NCI-H1436 treated with DMSO at 0.1 percent for 48 hours (cell line): ENCODE results near the gene DTNBP1.

Experiments used
- DNase-seq: peaks from one replicate; lab custom pipeline; 2025; lab: John Stamatoyannopoulos, UW

Gene DTNBP1

GRCh38 chr6:15588971-15589634 lies 73.7 kb downstream of the DTNBP1 start:
- DNase-seq = no peak

- no peak for DNase-seq
Measured at GRCh38 chr6:15586503-15586902, 76.3 kb downstream of the DTNBP1 start.

GRCh38 chr6:15585760-15586214 lies 77.0 kb downstream of the DTNBP1 start:
- DNase-seq = no peak

- DNase-seq = no peak
Measured at GRCh38 chr6:15582499-15582898, 80.3 kb downstream of the DTNBP1 start.

GRCh38 chr6:15581751-15582150 lies 81.1 kb downstream of the DTNBP1 start:
- no peak for DNase-seq

GRCh38 chr6:15580326-15580725 lies 82.5 kb downstream of the DTNBP1 start:
- no peak for DNase-seq

- no peak for DNase-seq
Measured at GRCh38 chr6:15578716-15579391, 84.0 kb downstream of the DTNBP1 start.

GRCh38 chr6:15577550-15578171 lies 85.2 kb downstream of the DTNBP1 start:
- DNase-seq = no peak

GRCh38 chr6:15577106-15577505 lies 85.7 kb downstream of the DTNBP1 start:
- DNase-seq = no peak

- no peak for DNase-seq
Measured at GRCh38 chr6:15575357-15576033, 87.3 kb downstream of the DTNBP1 start.

GRCh38 chr6:15574486-15574885 lies 88.3 kb downstream of the DTNBP1 start:
- no peak for DNase-seq

- no peak for DNase-seq
Measured at GRCh38 chr6:15574023-15574422, 88.8 kb downstream of the DTNBP1 start.

- DNase-seq = no peak
Measured at GRCh38 chr6:15573384-15573783, 89.4 kb downstream of the DTNBP1 start.

GRCh38 chr6:15572296-15573016 lies 90.4 kb downstream of the DTNBP1 start:
- DNase-seq = no peak

- no peak for DNase-seq
Measured at GRCh38 chr6:15570171-15570570, 92.7 kb downstream of the DTNBP1 start.

GRCh38 chr6:15569035-15569995 lies 93.5 kb downstream of the DTNBP1 start:
- no peak for DNase-seq

- DNase-seq = no peak
Measured at GRCh38 chr6:15562977-15563376, 99.9 kb downstream of the DTNBP1 start.

- DNase-seq = no peak
Measured at GRCh38 chr6:15561447-15562199, 101.2 kb downstream of the DTNBP1 start.

- DNase-seq = no peak
Measured at GRCh38 chr6:15560713-15561112, 102.1 kb downstream of the DTNBP1 start.

GRCh38 chr6:15557174-15557573 lies 105.7 kb downstream of the DTNBP1 start:
- DNase-seq = no peak
